Trophoblast cell (in vitro differentiated cells and primary cell): ENCODE results near the gene BICD1.

Experiments used
- DNase-seq, 2 donors: peaks; one replicate each; pipeline ENCODE4 v3.0.0-alpha.2; 2016
- H2AFZ ChIP-seq: 2 replicates; pipeline ENCODE4 v1.6.1; 2013; ENCODE audit warnings: low read length, moderate library complexity, mild to moderate bottlenecking; ENCODE audit not compliant: insufficient read depth, poor library complexity
- H2AK5ac ChIP-seq: 2 replicates; pipeline ENCODE4 v1.6.1; 2013; ENCODE audit warnings: mild to moderate bottlenecking, low read length
- H2BK120ac ChIP-seq: 2 replicates; pipeline ENCODE4 v1.6.1; 2013; ENCODE audit warnings: low read length, mild to moderate bottlenecking, moderate library complexity; ENCODE audit not compliant: insufficient read depth, poor library complexity
- H2BK12ac ChIP-seq: 2 replicates; pipeline ENCODE4 v1.6.1; 2013; ENCODE audit warnings: mild to moderate bottlenecking, low read length, moderate library complexity
- H2BK5ac ChIP-seq: 2 replicates; pipeline ENCODE4 v1.6.1; 2013; ENCODE audit warnings: low read length, low read depth, moderate library complexity, mild to moderate bottlenecking; ENCODE audit not compliant: poor library complexity
- H3K14ac ChIP-seq: 2 replicates; pipeline ENCODE4 v1.6.1; 2013; ENCODE audit warnings: mild to moderate bottlenecking, low read length
- H3K18ac ChIP-seq: 2 replicates; pipeline ENCODE4 v1.6.1; 2013; ENCODE audit warnings: mild to moderate bottlenecking, low read length
- H3K23ac ChIP-seq: 2 replicates; pipeline ENCODE4 v1.6.1; 2013; ENCODE audit warnings: low read length
- H3K27ac ChIP-seq: 2 replicates; pipeline ENCODE4 v1.5.1; 2013; ENCODE audit warnings: low read depth, mild to moderate bottlenecking, inconsistent platforms, low read length, moderate library complexity
- H3K27me3 ChIP-seq: 2 replicates; pipeline ENCODE4 v1.6.1; 2013; ENCODE audit warnings: inconsistent platforms, mild to moderate bottlenecking, low read length, moderate library complexity; ENCODE audit not compliant: insufficient read depth
- H3K36me3 ChIP-seq, 2 experiments: 1 replicate in 1 of 2; 2 replicates in 1 of 2; pipeline ENCODE4 v1.6.1; 2013; ENCODE audit warnings: low read length in 2 of 2, mild to moderate bottlenecking in 2 of 2, moderate library complexity in 1 of 2; ENCODE audit not compliant: insufficient read depth in 2 of 2, control insufficient read depth in 1 of 2
- H3K4ac ChIP-seq: 2 replicates; pipeline ENCODE4 v1.6.1; 2013; ENCODE audit warnings: low read depth, mild to moderate bottlenecking, low read length, moderate library complexity
- H3K4me1 ChIP-seq, 2 experiments: 1 replicate in 1 of 2; 2 replicates in 1 of 2; pipeline ENCODE4 v1.6.1; 2013; ENCODE audit warnings: low read length in 2 of 2, mild to moderate bottlenecking in 2 of 2, moderate library complexity in 1 of 2; ENCODE audit not compliant: insufficient read depth in 2 of 2, control insufficient read depth in 1 of 2
- H3K4me2 ChIP-seq: 2 replicates; pipeline ENCODE4 v1.6.1; 2013; ENCODE audit warnings: inconsistent platforms, mild to moderate bottlenecking, low read length, moderate library complexity
- H3K4me3 ChIP-seq: 2 replicates; pipeline ENCODE4 v1.5.1; 2013; ENCODE audit warnings: mild to moderate bottlenecking, low read depth, low read length, inconsistent platforms
- H3K79me1 ChIP-seq: one replicate; pipeline ENCODE4 v1.6.1; 2013; ENCODE audit warnings: low read length
- H3K79me2 ChIP-seq: 2 replicates; pipeline ENCODE4 v1.6.1; 2013; ENCODE audit warnings: low read length, mild to moderate bottlenecking; ENCODE audit not compliant: control insufficient read depth, insufficient read depth, poor library complexity
- H3K9ac ChIP-seq: 2 replicates; pipeline ENCODE4 v1.6.1; 2013; ENCODE audit warnings: mild to moderate bottlenecking, low read length
- H3K9me3 ChIP-seq: 2 replicates; pipeline ENCODE4 v1.6.1; 2013; ENCODE audit warnings: low read depth, mild to moderate bottlenecking, control low read depth, inconsistent platforms, low read length; ENCODE audit not compliant: insufficient read depth
- H4K12ac ChIP-seq: 2 replicates; pipeline ENCODE4 v1.6.1; 2013; ENCODE audit warnings: low read depth, mild to moderate bottlenecking, low read length, moderate library complexity
- H4K8ac ChIP-seq: 2 replicates; pipeline ENCODE4 v1.6.1; 2013; ENCODE audit warnings: low read depth, mild to moderate bottlenecking, low read length, moderate library complexity
- H4K91ac ChIP-seq: one replicate; pipeline ENCODE4 v1.6.1; 2013; ENCODE audit warnings: low read depth, mild to moderate bottlenecking, low read length, moderate library complexity
- WGBS: extraction: QIAGEN DNeasy Blood & Tissue Kit; methylation state at CpG from one replicate; pipeline ENCODE4 v1.1.7; 2013; ENCODE audit warnings: missing lambda C conversion rate; ENCODE audit not compliant: insufficient read length, insufficient coverage; ENCODE audit errors: extremely low coverage; 5-methylcytosine and 5-hydroxymethylcytosine counted together

Gene BICD1

DNA sequence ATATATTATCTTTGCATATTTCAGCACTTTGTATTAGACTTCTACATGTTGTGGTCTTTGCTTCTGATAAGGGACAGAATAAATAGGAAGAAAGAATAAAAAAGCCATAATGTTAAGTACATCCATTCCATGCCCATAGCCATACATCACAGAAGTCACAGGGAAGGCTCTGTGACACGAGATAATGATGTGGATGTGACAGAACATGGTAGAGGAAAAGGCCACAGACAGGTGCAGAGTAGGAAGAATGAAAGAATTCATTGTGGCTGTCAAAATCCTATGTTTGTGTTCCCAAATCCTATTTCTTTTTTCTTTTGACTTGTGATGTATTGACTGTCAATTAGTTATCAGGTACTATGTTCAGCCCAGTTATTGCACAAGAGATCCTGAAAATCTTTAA is 38.4 kb downstream of the BICD1 start:
- H4K12ac ChIP-seq, result no peak overlapping the region
- H3K9ac ChIP-seq, result no peak overlapping the region
- H3K4me2 ChIP-seq, result no peak overlapping the region
- H3K79me1 ChIP-seq, result no peaks in the 10 kb centered on the region
- no peak overlapping the region for H3K27ac ChIP-seq
- H3K9me3 ChIP-seq, result no peaks in the 10 kb centered on the region
- no peak overlapping the region for H4K91ac ChIP-seq
- no CpG with 5 or more reads among the region's 1 CpG for WGBS
- no peak overlapping the region for H3K4me3 ChIP-seq
- no peak overlapping the region for H3K23ac ChIP-seq
- no peak overlapping the region for H4K8ac ChIP-seq
- H2BK5ac ChIP-seq, result no peak overlapping the region
- no peak overlapping the region for H2BK120ac ChIP-seq
- no peak overlapping the region for H3K4ac ChIP-seq
- H3K18ac ChIP-seq, result no peak overlapping the region
- no peaks in the 10 kb centered on the region for H3K36me3 ChIP-seq
- no peaks in the 10 kb centered on the region for H3K4me1 ChIP-seq
- H3K14ac ChIP-seq, result no peak overlapping the region
- no peak overlapping the region for H2AFZ ChIP-seq
- no peaks in the 10 kb centered on the region for H3K79me2 ChIP-seq
- no peak for DNase-seq
- no peaks in the 10 kb centered on the region for H3K27me3 ChIP-seq
- no peak overlapping the region for H2BK12ac ChIP-seq
- H2AK5ac ChIP-seq, result no peak overlapping the region

GRCh38 chr12:32146074-32146873 is 39.6 kb downstream of the BICD1 start:
- no peak overlapping the region for H3K9ac ChIP-seq
- H3K36me3 ChIP-seq, result no peaks in the 10 kb centered on the region
- no peak for DNase-seq

GRCh38 chr12:32148372-32148771 is 41.7 kb downstream of the BICD1 start:
- Histone ChIP-seq H4K12ac (no peak overlapping the region), H2BK120ac (no peak overlapping the region), H3K18ac (no peak overlapping the region), H3K4ac (no peak overlapping the region), H3K23ac (no peak overlapping the region), H2BK5ac (no peak overlapping the region), H3K27ac (no peak overlapping the region), H3K4me2 (no peak overlapping the region), H2AFZ (no peak overlapping the region), H3K27me3 (no peaks in the 10 kb centered on the region), H3K9ac (no peak overlapping the region), H3K79me1 (no peaks in the 10 kb centered on the region), H4K8ac (no peak overlapping the region), H2AK5ac (no peak overlapping the region), H3K14ac (no peak overlapping the region), H3K79me2 (no peaks in the 10 kb centered on the region), H2BK12ac (no peak overlapping the region), H3K4me1 (no peaks in the 10 kb centered on the region), H3K9me3 (no peaks in the 10 kb centered on the region), H4K91ac (no peak overlapping the region), H3K36me3 (no peaks in the 10 kb centered on the region), H3K4me3 (no peak overlapping the region)
- no CpG with 5 or more reads among the region's 4 CpGs for WGBS
- DNase-seq, result no peak

More at GRCh38 chr12:32146074-32146873, 39.6 kb downstream of the BICD1 start:
- Histone ChIP-seq H2AFZ (no peak overlapping the region), H3K14ac (no peak overlapping the region), H3K18ac (no peak overlapping the region), H2AK5ac (no peak overlapping the region), H3K9me3 (no peaks in the 10 kb centered on the region), H3K4me3 (no peak overlapping the region), H2BK120ac (no peak overlapping the region), H3K4ac (no peak overlapping the region), H3K4me1 (no peaks in the 10 kb centered on the region), H3K79me1 (no peaks in the 10 kb centered on the region), H2BK12ac (no peak overlapping the region), H3K27ac (no peak overlapping the region), H4K91ac (no peak overlapping the region), H2BK5ac (no peak overlapping the region), H4K12ac (no peak overlapping the region), H3K23ac (no peak overlapping the region), H4K8ac (no peak overlapping the region), H3K79me2 (no peaks in the 10 kb centered on the region), H3K4me2 (no peak overlapping the region), H3K27me3 (no peaks in the 10 kb centered on the region)
- no CpG with 5 or more reads among the region's 5 CpGs for WGBS

DNA sequence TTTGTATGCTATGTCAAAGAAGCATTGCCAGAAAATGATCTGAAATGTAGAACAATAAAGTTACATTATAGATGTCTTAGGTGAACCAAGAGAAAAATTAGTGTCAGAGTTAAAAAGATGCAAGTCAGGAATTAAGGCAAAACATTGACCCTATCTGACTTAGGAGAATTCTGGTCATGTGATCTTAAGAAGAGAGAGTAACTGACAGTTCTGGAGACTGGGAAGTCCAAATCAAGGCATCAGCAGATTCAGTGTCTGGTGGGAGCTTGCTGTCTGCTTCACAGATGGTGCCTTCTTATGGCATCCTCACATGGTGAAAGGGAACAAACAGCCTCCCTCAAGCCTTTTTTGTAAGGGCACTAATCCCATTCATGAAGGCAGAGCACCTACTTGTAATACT is 42.8 kb downstream of the BICD1 start:
- Histone ChIP-seq H3K4me3 (no peak overlapping the region), H3K79me2 (no peaks in the 10 kb centered on the region), H3K18ac (no peak overlapping the region), H3K4me2 (no peak overlapping the region), H2BK12ac (no peak overlapping the region), H4K12ac (no peak overlapping the region), H2BK5ac (no peak overlapping the region), H3K27ac (no peak overlapping the region), H4K8ac (no peak overlapping the region), H4K91ac (no peak overlapping the region), H2AFZ (no peak overlapping the region), H3K4me1 (no peaks in the 10 kb centered on the region), H3K79me1 (no peaks in the 10 kb centered on the region), H3K9me3 (no peaks in the 10 kb centered on the region), H3K27me3 (no peaks in the 10 kb centered on the region), H3K36me3 (no peaks in the 10 kb centered on the region), H3K14ac (no peak overlapping the region), H3K9ac (no peak overlapping the region), H3K23ac (no peak overlapping the region), H2BK120ac (no peak overlapping the region), H3K4ac (no peak overlapping the region), H2AK5ac (no peak overlapping the region)
- DNase-seq, result no peak
